H1 (cell line): ENCODE measurements around the gene ASS1. TPM values are rescaled to one million over a fixed set of nuclear protein-coding genes. Genes with fewer than 3 reads are reported as not detected.

Source experiments
- BCL11A ChIP-seq, 2 experiments: IDR thresholded peaks; one replicate each; pipeline ENCODE4 v1.6.1; 2011; ENCODE audit warnings: low read depth in 2 of 2, low read length in 2 of 2, mild to moderate bottlenecking in 2 of 2
- HDAC2 ChIP-seq, 2 experiments: fragments of 300-600 bp in 1 of 2; sonication (generic) in 1 of 2; IDR thresholded peaks; 2 replicates each; pipeline ENCODE4 v1.6.1; 2011 to 2012; ENCODE audit warnings: low read depth in 2 of 2, low read length in 2 of 2, mild to moderate bottlenecking in 2 of 2, moderate library complexity in 2 of 2, borderline replicate concordance in 1 of 2, inconsistent platforms in 1 of 2
- polyA plus RNA-seq, 7 experiments: library from polyadenylated mRNA; depleted of rRNA in 3 of 7; stranded (reverse) in 5 of 7; unstranded in 2 of 7; fragments of >200 nt in 5 of 7; fragments of 200-250 nt in 2 of 7; gene quantifications; 1 replicate in 5 of 7; 2 replicates in 1 of 7; 4 replicates in 1 of 7; pipeline versions ENCODE4 v1.2.1 to v1.2.3, GENCODE V29; 2011 to 2013; ENCODE audit warnings: missing spikeins in 2 of 7, mixed read lengths in 2 of 7
- total RNA-seq: library from RNA; stranded (reverse); fragmentation: NEBNext Ultra II Directional; extraction: Animal tissue kit (Norgen Biotek cat#: 25700); gene quantifications from 2 replicates; pipeline ENCODE4 v1.2.1, GENCODE V29; 2021

ASS1 gene
- total and polyA plus RNA-seq, 2 of the 8 experiments (the other 6 are each of a cell fraction or from before 2014, with no cell fraction given): 108 to 296 TPM

GRCh38 chr9:130470269-130470668 is 25.5 kb downstream of the ASS1 start (continued):
- TF ChIP-seq HDAC2 (IDR thresholded peaks at IDR 0.05; ENCODE audit: borderline replicate concordance in 1 of 2, low read depth in 2 of 2, low read length in 2 of 2): no peak
- no peak for TF ChIP-seq BCL11A (IDR thresholded peaks at IDR 0.05; ENCODE audit: low read depth in 2 of 2, low read length in 2 of 2)
